Smooth muscle cell of bladder (primary cell): ENCODE data around the gene HNRNPA1L2. TPM values are rescaled to one million over a fixed set of nuclear protein-coding genes. Genes with fewer than 3 reads are reported as not detected.

Experiments used
- total RNA-seq: library from RNA; depleted of rRNA; stranded (reverse); fragments of >200 nt; gene quantifications from 2 replicates; pipeline ENCODE4 v1.2.3, GENCODE V29; 2014

The HNRNPA1L2 gene
- 3.1 and 3.4 TPM in 2 replicates for total RNA-seq

GRCh38 chr13:52642131-52642530, at the start of gene HNRNPA1L2:
TSS of gene HNRNPA1L2 (plus strand) at chr13:52642431. CDS start at chr13:52642493, 62 bp downstream.

GRCh38 chr13:52652196-52652979, 10.2 kb downstream of the HNRNPA1L2 start, which contains the start of gene SUGT1:
TSS of gene SUGT1 (plus strand) at chr13:52652836. CDS start at chr13:52652921, 85 bp downstream.

Other genes starting within 250 kb of the HNRNPA1L2 start
- 5.0 and 5.3 TPM in 2 replicates for gene THSD1, start 236.3 kb upstream of the HNRNPA1L2 start, total RNA-seq
- gene VPS36, start 191.8 kb upstream of the HNRNPA1L2 start, total RNA-seq = 17.9 and 20.2 TPM in 2 replicates
- gene CKAP2, start 187.0 kb upstream of the HNRNPA1L2 start, total RNA-seq = 6.3 and 6.8 TPM in 2 replicates
- gene SUGT1, start 10.4 kb downstream of the HNRNPA1L2 start, total RNA-seq = 34.6 and 52.0 TPM in 2 replicates
- gene CNMD, start 97.4 kb downstream of the HNRNPA1L2 start, total RNA-seq = not detected in 2 replicates
- gene PCDH8, start 206.2 kb downstream of the HNRNPA1L2 start, total RNA-seq = not detected in 2 replicates